SK-N-SH (cell line): ENCODE data around the gene ZCCHC7.

Experiments used
- ELF1 ChIP-seq: IDR thresholded peaks from 2 replicates; pipeline ENCODE4 v1.4.0; 2012
- EP300 ChIP-seq, 2 experiments: IDR thresholded peaks; 2 replicates each; pipeline versions ENCODE4 v1.4.0 to v1.6.1; 2012; ENCODE audit warnings: borderline replicate concordance in 1 of 2, low read depth in 1 of 2, low read length in 1 of 2
- EZH2phosphoT487 ChIP-seq: fragments of 200-600 bp; sonication (generic); IDR thresholded peaks from 2 replicates; pipeline ENCODE4 v1.6.1; 2017; ENCODE audit warnings: low read depth, mixed run types, mild to moderate bottlenecking, antibody characterized with exemption, moderate library complexity, borderline replicate concordance
- FOSL2 ChIP-seq: IDR thresholded peaks from 2 replicates; pipeline ENCODE4 v1.4.0; 2012; ENCODE audit warnings: low read depth, mild to moderate bottlenecking, moderate library complexity, borderline replicate concordance
- JUND ChIP-seq: IDR thresholded peaks from 2 replicates; pipeline ENCODE4 v1.4.0; 2012
- POLR2AphosphoS5 ChIP-seq: IDR thresholded peaks from 2 replicates; pipeline ENCODE4 v1.6.1; 2012; ENCODE audit warnings: low read depth, low read length
- REST ChIP-seq: IDR thresholded peaks from 2 replicates; pipeline ENCODE4 v1.6.1; 2012; ENCODE audit warnings: mild to moderate bottlenecking, low read depth, low read length, moderate library complexity
- SMC3 ChIP-seq: IDR thresholded peaks from 2 replicates; pipeline ENCODE4 v1.6.1; 2012; ENCODE audit warnings: low read depth, low read length, improper control_type of control experiment
- YY1 ChIP-seq: IDR thresholded peaks from 2 replicates; pipeline ENCODE4 v1.4.0; 2012; ENCODE audit warnings: low read depth, mild to moderate bottlenecking
- TF ChIP-seq, protein P1 (sequence below): fragments of 200-600 bp; sonication (generic); IDR thresholded peaks from 2 replicates; pipeline ENCODE4 v1.6.1; 2017; ENCODE audit warnings: antibody characterized with exemption, mild to moderate bottlenecking, moderate library complexity

- TF ChIP-seq, protein P1, sequence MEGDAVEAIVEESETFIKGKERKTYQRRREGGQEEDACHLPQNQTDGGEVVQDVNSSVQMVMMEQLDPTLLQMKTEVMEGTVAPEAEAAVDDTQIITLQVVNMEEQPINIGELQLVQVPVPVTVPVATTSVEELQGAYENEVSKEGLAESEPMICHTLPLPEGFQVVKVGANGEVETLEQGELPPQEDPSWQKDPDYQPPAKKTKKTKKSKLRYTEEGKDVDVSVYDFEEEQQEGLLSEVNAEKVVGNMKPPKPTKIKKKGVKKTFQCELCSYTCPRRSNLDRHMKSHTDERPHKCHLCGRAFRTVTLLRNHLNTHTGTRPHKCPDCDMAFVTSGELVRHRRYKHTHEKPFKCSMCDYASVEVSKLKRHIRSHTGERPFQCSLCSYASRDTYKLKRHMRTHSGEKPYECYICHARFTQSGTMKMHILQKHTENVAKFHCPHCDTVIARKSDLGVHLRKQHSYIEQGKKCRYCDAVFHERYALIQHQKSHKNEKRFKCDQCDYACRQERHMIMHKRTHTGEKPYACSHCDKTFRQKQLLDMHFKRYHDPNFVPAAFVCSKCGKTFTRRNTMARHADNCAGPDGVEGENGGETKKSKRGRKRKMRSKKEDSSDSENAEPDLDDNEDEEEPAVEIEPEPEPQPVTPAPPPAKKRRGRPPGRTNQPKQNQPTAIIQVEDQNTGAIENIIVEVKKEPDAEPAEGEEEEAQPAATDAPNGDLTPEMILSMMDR, result no peak
- TF ChIP-seq POLR2AphosphoS5, result no peak
- no peak for TF ChIP-seq EZH2phosphoT487
- no peak for TF ChIP-seq YY1
- no peak for TF ChIP-seq REST
- TF ChIP-seq EP300 (IDR thresholded peaks at IDR 0.05; ENCODE audit: borderline replicate concordance in 1 of 2, low read depth in 1 of 2, low read length in 1 of 2), result no peak
- TF ChIP-seq JUND, result no peak
- TF ChIP-seq ELF1, result no peak
- no peak for TF ChIP-seq SMC3
- no peak for TF ChIP-seq FOSL2
Observed at GRCh38 chr9:37386988-37387387, 266.6 kb downstream of the ZCCHC7 start.
